CD14-positive monocyte (primary cell): ENCODE results near the gene KLF13. TPM values are rescaled to one million over a fixed set of nuclear protein-coding genes. Genes with fewer than 3 reads are reported as not detected.
A peak's percentile ranks its signal among the peaks of the same experiment; 100 is the strongest.

Source experiments
- DNase-seq, 3 donors: peaks; one replicate each; pipeline ENCODE4 v3.0.0-alpha.2; 2011 to 2022
- H2AFZ ChIP-seq: 2 replicates; pipeline ENCODE4 v1.6.0; 2012; ENCODE audit warnings: mild to moderate bottlenecking, low read depth, low read length, inconsistent platforms; ENCODE audit not compliant: insufficient read depth, poor library complexity, severe bottlenecking
- H3K27ac ChIP-seq, 2 donors: 1 replicate in 1 of 2; 2 replicates in 1 of 2; pipeline ENCODE4 v1.5.1; 2012 to 2013; ENCODE audit warnings: low read length in 2 of 2, control low read depth in 1 of 2, inconsistent platforms in 1 of 2, low read depth in 1 of 2, mild to moderate bottlenecking in 1 of 2
- H3K27me3 ChIP-seq, 2 donors: one replicate each; pipeline versions ENCODE4 v1.6.0 to v1.6.1; 2011 to 2013; ENCODE audit warnings: low read length in 2 of 2; ENCODE audit not compliant: control insufficient read depth in 2 of 2, insufficient read depth in 2 of 2
- H3K36me3 ChIP-seq, 2 donors: replicated peaks in 1 of 2; 1 replicate in 1 of 2; 2 replicates in 1 of 2; pipeline versions ENCODE4 v1.5.1 to v1.6.1; 2012 to 2013; ENCODE audit warnings: low read length in 2 of 2, control low read depth in 1 of 2, inconsistent platforms in 1 of 2, mild to moderate bottlenecking in 1 of 2; ENCODE audit not compliant: insufficient read depth in 2 of 2, control insufficient read depth in 1 of 2
- H3K4me1 ChIP-seq, 2 donors: 1 replicate in 1 of 2; 2 replicates in 1 of 2; pipeline versions ENCODE4 v1.5.1 to v1.6.1; 2012 to 2013; ENCODE audit warnings: low read length in 2 of 2, control low read depth in 1 of 2, inconsistent platforms in 1 of 2, mild to moderate bottlenecking in 1 of 2, moderate library complexity in 1 of 2; ENCODE audit not compliant: insufficient read depth in 2 of 2, control insufficient read depth in 1 of 2
- H3K4me2 ChIP-seq: replicated peaks from 2 replicates; pipeline ENCODE3; 2012; ENCODE audit warnings: low read length, moderate library complexity, mild to moderate bottlenecking; ENCODE audit not compliant: poor library complexity, severe bottlenecking; ENCODE audit errors: extremely low read depth
- H3K4me3 ChIP-seq, 3 experiments: fragments of 200-600 bp in 1 of 3; sonication (generic) in 1 of 3; replicated peaks in 1 of 3; 1 replicate in 2 of 3; 2 replicates in 1 of 3; pipeline ENCODE4 v1.5.1; 2011 to 2013; ENCODE audit warnings: low read length in 3 of 3, mild to moderate bottlenecking in 3 of 3, control low read depth in 2 of 3, low read depth in 2 of 3, inconsistent platforms in 1 of 3, moderate library complexity in 1 of 3
- H3K79me2 ChIP-seq: 2 replicates; pipeline ENCODE4 v1.6.0; 2012; ENCODE audit warnings: mild to moderate bottlenecking, control low read depth, inconsistent platforms, low read length, moderate library complexity; ENCODE audit not compliant: insufficient read depth
- H3K9ac ChIP-seq: 2 replicates; pipeline ENCODE4 v1.6.0; 2017; ENCODE audit warnings: low read length, mild to moderate bottlenecking; ENCODE audit not compliant: insufficient read depth, poor library complexity, severe bottlenecking
- H3K9me3 ChIP-seq, 2 donors: replicated peaks in 1 of 2; 1 replicate in 1 of 2; 2 replicates in 1 of 2; pipeline versions ENCODE4 v1.5.1 to v1.6.1; 2012 to 2013; ENCODE audit warnings: low read length in 2 of 2, control low read depth in 1 of 2; ENCODE audit not compliant: control insufficient read depth in 1 of 2, insufficient read depth in 1 of 2
- H4K20me1 ChIP-seq: 2 replicates; pipeline ENCODE4 v1.6.0; 2012; ENCODE audit warnings: mild to moderate bottlenecking, low read length, control low read depth, moderate library complexity; ENCODE audit not compliant: insufficient read depth
- H3K27ac Mint-ChIP-seq, 7 donors: one replicate each; pipeline ENCODE4 v1.8.0; 2020; ENCODE audit warnings: mild to moderate bottlenecking in 7 of 7, mixed read lengths in 7 of 7, moderate library complexity in 6 of 7, inconsistent platforms in 2 of 7
- H3K27me3 Mint-ChIP-seq, 3 donors: one replicate each; pipeline ENCODE4 v1.8.0; 2021 to 2022; ENCODE audit warnings: low read depth in 3 of 3, mild to moderate bottlenecking in 3 of 3, mixed read lengths in 3 of 3, moderate library complexity in 3 of 3, inconsistent platforms in 1 of 3
- H3K36me3 Mint-ChIP-seq, 2 donors: one replicate each; pipeline ENCODE4 v1.8.0; 2020; ENCODE audit warnings: mixed read lengths in 2 of 2, inconsistent platforms in 1 of 2, mild to moderate bottlenecking in 1 of 2
- H3K4me1 Mint-ChIP-seq: one replicate; pipeline ENCODE4 v1.8.0; 2020; ENCODE audit warnings: mild to moderate bottlenecking, mixed read lengths
- H3K4me3 Mint-ChIP-seq, 2 donors: one replicate each; pipeline ENCODE4 v1.8.0; 2020; ENCODE audit warnings: mild to moderate bottlenecking in 2 of 2, mixed read lengths in 2 of 2, moderate library complexity in 1 of 2
- H3K9me3 Mint-ChIP-seq, 7 donors: one replicate each; pipeline ENCODE4 v1.8.0; 2020 to 2022; ENCODE audit warnings: mixed read lengths in 7 of 7, mild to moderate bottlenecking in 6 of 7, moderate library complexity in 6 of 7, inconsistent platforms in 2 of 7
- WGBS: methylation state at CpG from one replicate; pipeline ENCODE4 v1.1.5; 2013; ENCODE audit warnings: missing lambda C conversion rate; ENCODE audit not compliant: insufficient coverage; 5-methylcytosine and 5-hydroxymethylcytosine counted together
- intact Hi-C, 2 donors: fragments of 100-400 bp; cut with micrococcal nuclease; formaldehyde crosslinking; loops; one replicate each; pipeline versions ENCODE4 v1.15.0 to v1.15.1; 2023
- polyA plus RNA-seq, 3 donors: library from polyadenylated mRNA; depleted of rRNA in 1 of 3; unstranded in 2 of 3; stranded (reverse) in 1 of 3; fragments of 300-500 nt in 2 of 3; fragments of >200 nt in 1 of 3; fragmentation: Illumina TruSeq in 2 of 3; gene quantifications; 1 replicate in 2 of 3; 2 replicates in 1 of 3; pipeline ENCODE4 v1.2.3, GENCODE V29; 2012 to 2021
- TF ChIP-seq, protein P1 (sequence below): fragments of 200-600 bp; IDR thresholded peaks from one replicate; pipeline ENCODE4 v1.8.0; 2022; ENCODE audit warnings: antibody characterized with exemption, mild to moderate bottlenecking

Gene KLF13
- polyA plus RNA-seq, 3 donors, result 22.5 to 121 (median 28.0) TPM

DNA sequence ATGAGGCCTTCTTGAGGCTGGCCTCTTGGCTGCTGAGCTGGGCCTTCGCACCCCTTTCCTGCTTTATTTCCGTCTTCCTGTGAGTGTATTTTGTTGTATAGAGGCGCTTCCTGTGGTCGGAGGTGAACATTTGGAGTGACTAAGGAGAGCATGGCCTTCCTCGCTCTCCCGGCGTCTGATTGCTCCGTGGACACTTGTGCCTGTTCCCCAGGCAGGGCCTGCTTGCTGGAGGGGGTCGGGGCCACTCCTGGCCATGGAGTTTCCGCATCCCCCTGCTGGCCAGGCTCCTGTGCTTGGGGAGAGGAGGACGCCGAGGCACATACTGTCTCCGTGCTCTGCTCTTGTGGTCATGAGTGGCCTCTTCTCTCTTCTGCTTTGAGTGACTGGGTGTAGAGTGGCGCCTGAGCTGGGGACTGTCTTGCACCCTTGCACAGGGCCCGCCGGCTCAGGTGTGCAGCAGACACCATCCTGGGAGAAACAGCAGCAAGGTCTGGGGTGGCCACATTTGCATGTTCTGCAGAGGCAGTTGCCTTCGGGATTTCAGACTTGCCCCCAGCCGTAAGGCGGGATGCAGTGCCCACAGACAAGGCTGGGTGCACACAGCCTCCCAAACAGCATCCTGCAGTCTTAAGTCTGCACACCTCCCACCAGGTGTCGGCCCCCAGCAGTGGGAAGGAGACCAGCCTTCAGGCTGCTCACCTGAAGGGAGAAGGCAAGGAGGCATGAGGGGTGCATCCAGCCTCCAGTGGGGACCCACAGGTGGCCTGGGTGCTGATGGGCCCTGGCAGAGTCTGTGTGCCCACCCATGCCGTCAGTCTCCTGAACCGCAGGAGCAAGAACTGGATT, 16.4 kb downstream of the KLF13 start:
- peak overlapping the region in 1 of 2 donors; percentile 35 for H3K4me3 Mint-ChIP-seq
- Histone ChIP-seq H3K4me3 (no peak overlapping the region), H2AFZ (no peak overlapping the region), H3K36me3 (peaks cover 20 to 57% of the 10 kb centered on the region in 2 donors), H3K4me1 (peaks cover 54 to 75% of the 10 kb centered on the region in 2 donors), H4K20me1 (peaks cover 100% of the 10 kb centered on the region), H3K27ac (peak overlapping the region; percentile 8 to 72), H3K27me3 (no peaks in the 10 kb centered on the region), H3K4me2 (peak overlapping the region; percentile 39), H3K79me2 (peaks cover 100% of the 10 kb centered on the region), H3K9me3 (no peaks in the 10 kb centered on the region), H3K9ac (peak overlapping the region; percentile 20)
- peak overlapping the region; percentile 52 to 88 (median 79) for H3K27ac Mint-ChIP-seq
- WGBS, result 44% methylated on average over 17 of the region's 22 CpGs
- H3K36me3 Mint-ChIP-seq, result peaks cover 18 to 76% of the 10 kb centered on the region in 2 donors
- TF ChIP-seq, protein P1, sequence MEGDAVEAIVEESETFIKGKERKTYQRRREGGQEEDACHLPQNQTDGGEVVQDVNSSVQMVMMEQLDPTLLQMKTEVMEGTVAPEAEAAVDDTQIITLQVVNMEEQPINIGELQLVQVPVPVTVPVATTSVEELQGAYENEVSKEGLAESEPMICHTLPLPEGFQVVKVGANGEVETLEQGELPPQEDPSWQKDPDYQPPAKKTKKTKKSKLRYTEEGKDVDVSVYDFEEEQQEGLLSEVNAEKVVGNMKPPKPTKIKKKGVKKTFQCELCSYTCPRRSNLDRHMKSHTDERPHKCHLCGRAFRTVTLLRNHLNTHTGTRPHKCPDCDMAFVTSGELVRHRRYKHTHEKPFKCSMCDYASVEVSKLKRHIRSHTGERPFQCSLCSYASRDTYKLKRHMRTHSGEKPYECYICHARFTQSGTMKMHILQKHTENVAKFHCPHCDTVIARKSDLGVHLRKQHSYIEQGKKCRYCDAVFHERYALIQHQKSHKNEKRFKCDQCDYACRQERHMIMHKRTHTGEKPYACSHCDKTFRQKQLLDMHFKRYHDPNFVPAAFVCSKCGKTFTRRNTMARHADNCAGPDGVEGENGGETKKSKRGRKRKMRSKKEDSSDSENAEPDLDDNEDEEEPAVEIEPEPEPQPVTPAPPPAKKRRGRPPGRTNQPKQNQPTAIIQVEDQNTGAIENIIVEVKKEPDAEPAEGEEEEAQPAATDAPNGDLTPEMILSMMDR, result no peak
- no peak for DNase-seq
- no peaks in the 10 kb centered on the region for H3K27me3 Mint-ChIP-seq
- intact Hi-C loops, result no loop called here
- peaks cover 87% of the 10 kb centered on the region for H3K4me1 Mint-ChIP-seq
- H3K9me3 Mint-ChIP-seq, result no peaks in the 10 kb centered on the region

DNA sequence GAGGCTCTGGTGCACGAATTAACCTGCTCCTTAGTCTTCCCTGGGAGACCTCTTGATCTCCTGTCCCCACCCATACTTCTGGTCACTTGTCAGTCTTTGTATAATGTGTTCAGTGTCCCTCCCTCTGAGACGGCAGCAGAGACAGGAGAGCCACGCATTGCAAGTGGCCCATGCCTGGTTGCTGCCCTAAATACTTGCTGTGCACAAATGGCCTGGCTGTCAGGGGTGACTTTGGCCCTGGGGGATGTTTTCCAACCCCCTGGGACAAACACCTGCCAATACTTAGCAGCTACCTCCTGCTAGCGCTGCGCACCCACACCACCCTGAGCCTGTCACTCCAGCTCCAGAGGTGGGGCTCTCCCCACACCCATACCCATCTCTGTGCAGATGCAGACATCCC, 17.2 kb downstream of the KLF13 start:
- Histone ChIP-seq H3K27ac (peak overlapping the region; percentile 0 to 38), H3K36me3 (peaks cover 29 to 65% of the 10 kb centered on the region in 2 donors), H3K27me3 (no peaks in the 10 kb centered on the region), H3K9ac (no peak overlapping the region), H3K9me3 (no peaks in the 10 kb centered on the region), H3K4me3 (no peak overlapping the region), H3K79me2 (peaks cover 100% of the 10 kb centered on the region), H4K20me1 (peaks cover 100% of the 10 kb centered on the region), H3K4me2 (no peak overlapping the region), H3K4me1 (peaks cover 47 to 71% of the 10 kb centered on the region in 2 donors), H2AFZ (no peak overlapping the region)
- Mint-ChIP-seq H3K27ac (peak overlapping the region in 4 of 7 donors; percentile 54 to 82 (median 64)), H3K4me1 (peaks cover 86% of the 10 kb centered on the region), H3K27me3 (no peaks in the 10 kb centered on the region), H3K4me3 (no peak overlapping the region), H3K9me3 (no peaks in the 10 kb centered on the region), H3K36me3 (peaks cover 23 to 77% of the 10 kb centered on the region in 2 donors)
- TF ChIP-seq, protein P1, result no peak
- WGBS, result 50% methylated on average over 2 of the region's 5 CpGs
- DNase-seq, result no peak
- intact Hi-C loops, result no loop called here
